Neutrophil (primary cell): ENCODE measurements around the gene TNC.

Source experiments
- H3K27ac ChIP-seq: fragments of 200-600 bp; sonication (generic); 2 replicates; pipeline ENCODE4 v1.5.1; 2016; ENCODE audit warnings: mild to moderate bottlenecking, moderate library complexity
- H3K27me3 ChIP-seq: fragments of 200-600 bp; sonication (generic); 2 replicates; pipeline ENCODE4 v1.6.0; 2016; ENCODE audit warnings: mild to moderate bottlenecking
- H3K36me3 ChIP-seq: fragments of 200-600 bp; sonication (generic); 2 replicates; pipeline ENCODE4 v1.5.1; 2017
- H3K4me1 ChIP-seq, 2 experiments: fragments of 200-600 bp in 1 of 2; sonication (generic) in 1 of 2; 1 replicate in 1 of 2; 2 replicates in 1 of 2; pipeline versions ENCODE4 v1.5.1 to v1.6.1; 2013 to 2016; ENCODE audit warnings: low read depth in 1 of 2, low read length in 1 of 2, mild to moderate bottlenecking in 1 of 2, moderate library complexity in 1 of 2; ENCODE audit not compliant: control insufficient read depth in 1 of 2, insufficient read depth in 1 of 2
- H3K4me3 ChIP-seq, 2 experiments: fragments of 200-600 bp in 1 of 2; sonication (generic) in 1 of 2; 1 replicate in 1 of 2; 2 replicates in 1 of 2; pipeline ENCODE4 v1.5.1; 2013 to 2016; ENCODE audit warnings: low read depth in 1 of 2, low read length in 1 of 2, mild to moderate bottlenecking in 1 of 2, moderate library complexity in 1 of 2
- H3K9me3 ChIP-seq: fragments of 200-600 bp; sonication (generic); 2 replicates; pipeline ENCODE4 v1.5.1; 2016
- TF ChIP-seq, protein P1 (sequence below): fragments of 200-600 bp; sonication (generic); IDR thresholded peaks from 2 replicates; pipeline ENCODE4 v1.5.1; 2016; ENCODE audit warnings: antibody characterized with exemption

TNC gene

DNA sequence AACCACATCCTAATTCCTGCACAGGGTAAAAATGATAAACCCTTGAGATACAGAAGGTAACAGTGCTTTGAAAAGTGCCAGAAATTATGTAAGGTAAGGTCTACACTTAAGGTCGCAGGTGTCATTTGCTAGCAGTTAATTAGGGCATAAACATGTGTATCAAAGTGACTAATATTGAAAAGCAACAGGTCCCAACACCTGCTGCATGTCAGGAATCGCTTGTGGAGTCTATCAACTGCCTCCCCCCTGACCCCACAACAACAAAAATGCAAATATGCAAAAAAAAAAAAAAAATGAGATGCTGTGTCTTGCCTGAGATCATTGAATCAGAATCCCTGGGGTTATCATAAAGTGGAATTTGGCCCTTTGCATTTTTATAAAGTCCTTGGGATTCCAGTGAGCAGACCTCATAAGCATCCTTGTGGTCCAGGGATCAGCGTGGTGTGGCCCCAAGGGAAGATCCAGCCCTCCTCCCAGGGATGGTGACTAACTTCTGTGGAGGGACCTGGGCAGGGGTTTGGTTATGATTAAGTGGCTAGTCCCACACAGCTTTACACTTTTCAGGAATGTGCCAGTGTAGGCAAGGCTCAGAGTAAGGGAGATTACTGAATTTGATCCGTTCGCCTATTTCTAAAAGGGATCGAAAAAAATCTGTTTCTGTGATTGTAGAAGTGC lies 95.1 kb downstream of the TNC start:
- H3K4me3 ChIP-seq: no peak overlapping the region
- no peaks in the 10 kb centered on the region for H3K36me3 ChIP-seq
- TF ChIP-seq, protein P1, sequence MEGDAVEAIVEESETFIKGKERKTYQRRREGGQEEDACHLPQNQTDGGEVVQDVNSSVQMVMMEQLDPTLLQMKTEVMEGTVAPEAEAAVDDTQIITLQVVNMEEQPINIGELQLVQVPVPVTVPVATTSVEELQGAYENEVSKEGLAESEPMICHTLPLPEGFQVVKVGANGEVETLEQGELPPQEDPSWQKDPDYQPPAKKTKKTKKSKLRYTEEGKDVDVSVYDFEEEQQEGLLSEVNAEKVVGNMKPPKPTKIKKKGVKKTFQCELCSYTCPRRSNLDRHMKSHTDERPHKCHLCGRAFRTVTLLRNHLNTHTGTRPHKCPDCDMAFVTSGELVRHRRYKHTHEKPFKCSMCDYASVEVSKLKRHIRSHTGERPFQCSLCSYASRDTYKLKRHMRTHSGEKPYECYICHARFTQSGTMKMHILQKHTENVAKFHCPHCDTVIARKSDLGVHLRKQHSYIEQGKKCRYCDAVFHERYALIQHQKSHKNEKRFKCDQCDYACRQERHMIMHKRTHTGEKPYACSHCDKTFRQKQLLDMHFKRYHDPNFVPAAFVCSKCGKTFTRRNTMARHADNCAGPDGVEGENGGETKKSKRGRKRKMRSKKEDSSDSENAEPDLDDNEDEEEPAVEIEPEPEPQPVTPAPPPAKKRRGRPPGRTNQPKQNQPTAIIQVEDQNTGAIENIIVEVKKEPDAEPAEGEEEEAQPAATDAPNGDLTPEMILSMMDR: no peak
- no peaks in the 10 kb centered on the region for H3K9me3 ChIP-seq
- no peaks in the 10 kb centered on the region for H3K27me3 ChIP-seq
- no peak overlapping the region for H3K27ac ChIP-seq
- no peaks in the 10 kb centered on the region for H3K4me1 ChIP-seq

GRCh38 chr9:115018547-115019435 lies 99.2 kb downstream of the TNC start:
- Histone ChIP-seq H3K27ac (no peak overlapping the region), H3K27me3 (no peaks in the 10 kb centered on the region), H3K4me3 (no peak overlapping the region), H3K4me1 (peaks cover 3 to 5% of the 10 kb centered on the region in 2 experiments), H3K9me3 (no peaks in the 10 kb centered on the region), H3K36me3 (no peaks in the 10 kb centered on the region)
- TF ChIP-seq, protein P1: no peak

DNA sequence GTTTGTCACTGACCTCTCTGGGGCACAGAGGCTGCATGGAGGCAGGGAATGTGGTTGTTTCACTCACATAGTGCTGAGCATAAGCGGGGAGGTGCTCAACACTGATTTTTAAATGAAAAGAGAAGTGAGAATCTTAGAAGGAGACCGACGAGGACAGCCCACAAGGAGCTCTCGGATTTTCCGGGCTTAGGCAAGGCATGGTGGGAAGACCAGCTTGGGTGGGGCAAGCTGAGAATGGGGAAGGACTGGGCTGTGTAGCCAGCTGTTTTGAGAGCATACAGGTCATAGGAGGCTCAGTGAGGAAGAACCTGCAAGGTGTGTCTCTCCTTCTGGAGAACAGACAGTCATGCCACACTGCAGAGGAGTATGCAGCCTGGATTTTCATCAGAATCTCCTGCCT lies 101.6 kb downstream of the TNC start:
- Histone ChIP-seq H3K4me3 (no peak overlapping the region), H3K36me3 (no peaks in the 10 kb centered on the region), H3K27ac (no peak overlapping the region), H3K9me3 (no peaks in the 10 kb centered on the region), H3K4me1 (peaks cover 3 to 11% of the 10 kb centered on the region in 2 experiments), H3K27me3 (no peaks in the 10 kb centered on the region)
- TF ChIP-seq, protein P1: no peak

DNA sequence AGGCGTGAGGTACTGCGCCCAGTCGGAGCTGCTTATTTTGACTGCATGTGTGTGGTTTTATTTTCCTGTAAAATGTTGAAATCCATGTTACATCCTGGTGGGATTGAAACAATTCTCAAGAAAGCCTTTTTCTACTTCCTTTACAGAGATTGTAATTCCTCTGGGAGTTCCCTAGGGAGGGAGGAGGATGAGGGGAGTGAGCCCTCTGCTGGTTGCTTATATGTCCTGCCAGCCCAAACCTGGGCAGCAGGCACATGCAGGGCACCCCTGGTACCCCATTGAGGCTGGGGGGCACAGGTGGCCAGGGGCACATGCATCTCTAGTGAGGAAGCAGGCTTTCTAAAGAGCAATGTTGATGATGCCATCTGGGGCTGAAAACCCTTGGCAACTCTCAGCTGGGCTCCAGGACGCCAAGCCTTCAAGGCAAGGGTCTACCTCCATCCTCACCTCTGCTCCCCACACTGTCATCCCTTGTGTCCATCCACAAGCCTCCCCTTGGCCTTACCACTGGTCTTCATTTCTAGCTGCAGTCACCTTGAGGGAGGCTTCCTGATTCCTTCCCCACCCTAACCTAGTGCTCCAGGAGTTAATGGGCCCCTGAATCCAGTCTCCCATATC lies 102.8 kb downstream of the TNC start:
- Histone ChIP-seq H3K9me3 (no peaks in the 10 kb centered on the region), H3K36me3 (no peaks in the 10 kb centered on the region), H3K4me3 (no peak overlapping the region), H3K4me1 (peaks cover 3 to 11% of the 10 kb centered on the region in 2 experiments), H3K27me3 (no peaks in the 10 kb centered on the region), H3K27ac (no peak overlapping the region)
- TF ChIP-seq, protein P1: no peak

DNA sequence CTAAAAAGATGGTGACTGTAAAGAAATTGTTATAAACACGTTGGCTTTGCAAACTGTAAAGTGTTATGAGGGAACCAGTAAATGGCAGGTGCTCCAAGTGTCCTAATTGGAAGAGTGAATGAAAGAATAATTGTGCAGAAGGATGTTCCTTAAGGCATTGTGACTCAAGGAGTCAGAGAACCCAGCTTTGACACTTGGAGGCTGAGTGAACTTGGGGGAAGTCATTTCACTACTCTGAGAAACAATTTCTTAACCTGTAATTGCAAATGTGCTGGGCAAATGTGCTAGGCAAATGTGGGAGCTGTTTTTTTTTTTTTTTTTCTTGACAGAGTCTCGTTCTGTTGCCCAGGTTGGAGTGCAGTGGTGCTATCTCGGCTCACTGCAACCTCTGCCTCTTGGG lies 103.5 kb downstream of the TNC start:
- H3K27ac ChIP-seq: no peak overlapping the region
- no peaks in the 10 kb centered on the region for H3K9me3 ChIP-seq
- H3K4me1 ChIP-seq: peaks cover 3 to 11% of the 10 kb centered on the region in 2 experiments
- H3K36me3 ChIP-seq: no peaks in the 10 kb centered on the region
- TF ChIP-seq, protein P1: no peak
- no peak overlapping the region for H3K4me3 ChIP-seq
- no peaks in the 10 kb centered on the region for H3K27me3 ChIP-seq
